ENCODE measurements around the gene MIPOL1. TPM values are rescaled to one million over a fixed set of nuclear protein-coding genes. Genes with fewer than 3 reads are reported as not detected.

Gene MIPOL1
- total RNA-seq, 4 donors from 2014 or later = 11.4 to 25.7 (median 18.9) TPM

DNA sequence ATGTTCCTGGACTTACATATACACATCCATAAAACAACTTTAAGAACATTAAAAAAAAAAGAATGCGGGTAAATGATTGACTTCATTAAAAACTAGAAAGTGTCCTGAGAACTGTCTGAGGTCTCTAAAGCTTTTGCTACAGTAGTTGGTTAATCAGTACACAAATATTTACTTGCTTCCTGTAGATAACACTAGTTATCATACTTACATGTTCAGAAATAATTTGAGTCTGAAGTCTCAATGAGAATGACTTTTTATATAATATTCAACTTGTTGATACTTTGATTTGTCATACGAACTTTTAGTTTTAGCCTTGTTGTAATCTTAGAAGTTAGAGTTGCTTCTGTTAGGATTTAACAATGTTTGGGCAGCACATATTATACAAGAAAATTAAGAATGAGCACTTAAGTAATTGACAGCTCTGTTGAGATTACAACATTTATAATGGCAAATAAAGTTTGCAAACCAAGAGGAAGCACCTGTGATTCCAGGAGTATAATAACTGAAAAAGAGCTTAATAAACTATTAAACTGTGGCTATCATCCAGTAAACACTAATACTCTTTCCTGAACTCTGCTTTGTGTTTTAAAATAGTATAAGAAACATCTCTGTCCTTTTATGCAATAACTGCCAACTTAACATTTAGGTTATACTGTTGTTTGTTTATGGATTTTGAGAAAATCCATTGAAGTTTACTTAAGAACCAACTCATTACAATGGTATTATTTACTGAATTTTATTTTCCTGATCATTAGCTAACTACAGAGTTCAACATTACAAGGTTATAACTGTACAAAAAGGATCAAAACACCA is 131.7 kb downstream of the MIPOL1 start:
- DNase-seq (ENCODE audit: low spot score in 2 of 2) = no peak
- H3K27ac ChIP-seq = no peak overlapping the region
- no peaks in the 10 kb centered on the region for H3K27me3 ChIP-seq
- no peak overlapping the region for H3K4me3 ChIP-seq
- no peak for TF ChIP-seq EP300 (IDR thresholded peaks at IDR 0.05)
- no peak for TF ChIP-seq POLR2A (IDR thresholded peaks at IDR 0.05)
- TF ChIP-seq, protein P1, sequence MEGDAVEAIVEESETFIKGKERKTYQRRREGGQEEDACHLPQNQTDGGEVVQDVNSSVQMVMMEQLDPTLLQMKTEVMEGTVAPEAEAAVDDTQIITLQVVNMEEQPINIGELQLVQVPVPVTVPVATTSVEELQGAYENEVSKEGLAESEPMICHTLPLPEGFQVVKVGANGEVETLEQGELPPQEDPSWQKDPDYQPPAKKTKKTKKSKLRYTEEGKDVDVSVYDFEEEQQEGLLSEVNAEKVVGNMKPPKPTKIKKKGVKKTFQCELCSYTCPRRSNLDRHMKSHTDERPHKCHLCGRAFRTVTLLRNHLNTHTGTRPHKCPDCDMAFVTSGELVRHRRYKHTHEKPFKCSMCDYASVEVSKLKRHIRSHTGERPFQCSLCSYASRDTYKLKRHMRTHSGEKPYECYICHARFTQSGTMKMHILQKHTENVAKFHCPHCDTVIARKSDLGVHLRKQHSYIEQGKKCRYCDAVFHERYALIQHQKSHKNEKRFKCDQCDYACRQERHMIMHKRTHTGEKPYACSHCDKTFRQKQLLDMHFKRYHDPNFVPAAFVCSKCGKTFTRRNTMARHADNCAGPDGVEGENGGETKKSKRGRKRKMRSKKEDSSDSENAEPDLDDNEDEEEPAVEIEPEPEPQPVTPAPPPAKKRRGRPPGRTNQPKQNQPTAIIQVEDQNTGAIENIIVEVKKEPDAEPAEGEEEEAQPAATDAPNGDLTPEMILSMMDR (IDR thresholded peaks at IDR 0.05) = no peak
- peaks cover 0 to 21% (median 0%) of the 10 kb centered on the region in 3 donors for H3K36me3 ChIP-seq
- H3K9me3 ChIP-seq = peaks cover 0 to 9% (median 4%) of the 10 kb centered on the region in 4 donors
- H3K4me1 ChIP-seq = no peaks in the 10 kb centered on the region
- WGBS, 2 donors = 87 to 88% methylated on average over 2 of the region's 2 CpGs

DNA sequence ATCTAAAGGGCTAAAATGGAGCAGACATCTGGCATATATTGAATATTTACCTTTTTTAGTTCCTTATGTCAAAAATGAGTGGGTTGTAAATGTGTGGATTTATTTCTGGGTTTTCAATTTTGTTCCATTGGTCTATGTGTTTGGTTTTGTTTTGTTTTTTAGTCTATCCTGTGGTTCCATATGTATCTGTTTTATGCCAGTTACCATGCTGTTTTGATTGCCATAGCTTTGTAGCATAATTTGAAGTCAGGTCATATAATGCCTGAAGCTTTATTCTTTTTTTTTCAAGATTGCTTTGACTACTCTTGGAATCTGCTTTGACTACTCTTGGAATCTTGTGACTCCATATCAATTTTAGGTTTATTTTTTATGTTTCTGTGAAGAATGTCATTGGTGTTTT is 133.2 kb downstream of the MIPOL1 start:
- H3K36me3 ChIP-seq = peaks cover 0 to 17% (median 0%) of the 10 kb centered on the region in 3 donors
- no peak for DNase-seq (ENCODE audit: low spot score in 2 of 2)
- no peaks in the 10 kb centered on the region for H3K4me1 ChIP-seq
- H3K4me3 ChIP-seq = no peak overlapping the region
- H3K9me3 ChIP-seq = peaks cover 0 to 9% (median 4%) of the 10 kb centered on the region in 4 donors
- H3K27me3 ChIP-seq = no peaks in the 10 kb centered on the region
- TF ChIP-seq POLR2A (IDR thresholded peaks at IDR 0.05) = no peak
- no peak for TF ChIP-seq EP300 (IDR thresholded peaks at IDR 0.05)
- TF ChIP-seq, protein P1 (IDR thresholded peaks at IDR 0.05) = no peak
- no peak overlapping the region for H3K27ac ChIP-seq

DNA sequence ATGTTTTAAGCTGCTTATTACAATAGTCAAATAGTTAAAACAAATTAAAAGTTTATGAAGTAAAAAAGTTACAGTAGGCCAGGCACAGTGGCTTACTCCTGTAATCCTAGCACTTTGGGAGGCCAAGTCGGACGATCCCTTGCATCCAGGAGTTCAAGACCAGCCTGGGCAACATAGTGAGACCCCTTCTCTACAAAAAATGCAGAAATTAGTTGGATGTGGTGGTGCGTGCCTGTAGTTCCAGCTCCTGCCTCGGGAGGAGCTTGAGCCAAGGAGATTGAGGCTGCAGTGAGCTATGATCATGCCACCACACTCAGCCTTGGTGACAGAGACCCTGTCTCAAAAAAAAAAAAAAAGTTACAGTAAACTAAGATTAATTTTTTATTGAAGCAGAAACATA is 142.6 kb downstream of the MIPOL1 start:
- no peaks in the 10 kb centered on the region for H3K4me1 ChIP-seq
- no peak for DNase-seq (ENCODE audit: low spot score in 2 of 2)
- TF ChIP-seq POLR2A (IDR thresholded peaks at IDR 0.05) (no peak), EP300 (IDR thresholded peaks at IDR 0.05) (no peak)
- TF ChIP-seq, protein P1 (IDR thresholded peaks at IDR 0.05) = no peak
- H3K36me3 ChIP-seq = peaks cover 0 to 5% (median 0%) of the 10 kb centered on the region in 3 donors
- H3K27ac ChIP-seq = no peak overlapping the region
- H3K4me3 ChIP-seq = no peak overlapping the region
- H3K27me3 ChIP-seq = no peaks in the 10 kb centered on the region
- H3K9me3 ChIP-seq = no peaks in the 10 kb centered on the region
- 89% methylated on average over 4 of the region's 4 CpGs for WGBS, 2 donors

DNA sequence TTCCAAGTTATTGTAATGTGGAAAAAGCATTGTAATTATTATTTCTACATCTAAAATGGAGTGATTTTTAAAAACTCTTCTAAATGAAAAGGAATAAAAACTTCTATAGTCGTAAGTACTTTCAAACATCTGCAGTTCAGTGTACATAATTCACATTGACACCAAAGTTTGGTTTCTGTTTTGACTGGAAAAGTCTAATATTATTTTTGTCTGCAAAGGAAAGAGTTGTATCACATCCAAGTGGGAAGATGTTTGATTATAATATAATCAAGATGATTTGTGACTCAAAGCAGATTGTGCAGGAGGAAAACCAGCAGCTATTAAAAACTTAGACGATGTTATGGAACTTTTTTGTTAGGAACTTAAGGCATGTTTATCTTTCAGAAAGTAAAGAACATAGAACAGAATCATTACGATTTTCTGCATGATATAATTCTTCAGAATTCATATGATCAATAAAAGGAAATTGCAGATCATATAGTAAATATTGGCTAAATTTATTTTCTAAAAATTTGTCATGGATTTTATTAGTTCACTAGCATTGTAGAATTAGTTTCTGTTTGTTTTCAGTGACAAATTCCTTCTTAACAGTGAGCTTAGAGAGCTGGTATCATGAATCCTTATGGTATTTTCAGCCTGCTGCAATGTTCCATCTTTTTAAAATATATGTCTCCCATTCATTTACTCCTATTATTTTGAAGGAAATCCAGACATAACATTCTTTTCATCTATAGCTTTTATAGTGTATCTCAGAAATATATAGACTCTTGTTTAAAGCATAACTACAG is 145.8 kb downstream of the MIPOL1 start:
- no peak for DNase-seq (ENCODE audit: low spot score in 2 of 2)
- Histone ChIP-seq H3K9me3 (peaks cover 0 to 11% (median 0%) of the 10 kb centered on the region in 4 donors), H3K27me3 (no peaks in the 10 kb centered on the region), H3K27ac (no peak overlapping the region), H3K4me1 (no peaks in the 10 kb centered on the region), H3K4me3 (no peak overlapping the region), H3K36me3 (peaks cover 0 to 5% (median 0%) of the 10 kb centered on the region in 3 donors)
- 48 to 59% methylated on average over 3 of the region's 3 CpGs for WGBS, 2 donors
- TF ChIP-seq POLR2A (IDR thresholded peaks at IDR 0.05) (no peak), EP300 (IDR thresholded peaks at IDR 0.05) (no peak)
- TF ChIP-seq, protein P1 (IDR thresholded peaks at IDR 0.05) = no peak

DNA sequence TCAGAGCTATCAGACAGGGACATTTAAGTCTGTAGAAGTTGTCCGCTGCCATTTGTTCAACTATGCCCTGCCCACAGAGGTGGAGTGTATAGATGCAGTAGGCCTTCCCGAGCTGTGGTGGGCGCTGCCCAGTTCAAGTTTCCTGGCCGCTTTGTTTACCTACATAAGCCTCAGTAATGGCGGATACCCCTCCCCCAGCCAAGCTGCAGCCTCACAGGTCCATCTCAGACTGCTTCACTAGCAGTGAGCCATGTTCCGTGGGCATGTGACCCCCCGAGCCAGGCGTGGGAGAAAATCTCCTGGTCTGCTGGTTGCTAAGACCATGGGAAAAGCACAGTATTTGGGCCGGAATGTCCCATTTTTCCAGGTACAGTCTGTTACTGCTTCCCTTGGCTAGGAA is 165.9 kb downstream of the MIPOL1 start:
- Histone ChIP-seq H3K4me1 (no peaks in the 10 kb centered on the region), H3K36me3 (peaks cover 0 to 27% (median 0%) of the 10 kb centered on the region in 3 donors), H3K4me3 (no peak overlapping the region), H3K27ac (no peak overlapping the region), H3K9me3 (peaks cover 0 to 35% (median 4%) of the 10 kb centered on the region in 4 donors), H3K27me3 (no peaks in the 10 kb centered on the region)
- 95 to 98% methylated on average over 5 to 9 of the region's 9 CpGs for WGBS, 2 donors
- TF ChIP-seq POLR2A (IDR thresholded peaks at IDR 0.05) = no peak
- TF ChIP-seq, protein P1 (IDR thresholded peaks at IDR 0.05) = no peak
- no peak for TF ChIP-seq EP300 (IDR thresholded peaks at IDR 0.05)
- DNase-seq (ENCODE audit: low spot score in 2 of 2) = no peak

Data from tibial nerve (tissue), 4 donors.